NCI-H1092 (cell line): ENCODE data around the gene IL31.
A peak's percentile ranks its signal among the peaks of the same experiment; 100 is the strongest.

ENCODE experiments used
- DNase-seq: peaks from one replicate; lab custom pipeline; 2025; lab: John Stamatoyannopoulos, UW

The IL31 gene

GRCh38 chr12:122128481-122128880 is 45.5 kb downstream of the IL31 start:
- DNase-seq: no peak

GRCh38 chr12:122127839-122128238 is 46.2 kb downstream of the IL31 start:
- no peak for DNase-seq

GRCh38 chr12:122126713-122127597 is 47.1 kb downstream of the IL31 start:
- no peak for DNase-seq

- no peak for DNase-seq
These were observed 47.7 kb downstream of the IL31 start for GRCh38 chr12:122126342-122126635.

DNA sequence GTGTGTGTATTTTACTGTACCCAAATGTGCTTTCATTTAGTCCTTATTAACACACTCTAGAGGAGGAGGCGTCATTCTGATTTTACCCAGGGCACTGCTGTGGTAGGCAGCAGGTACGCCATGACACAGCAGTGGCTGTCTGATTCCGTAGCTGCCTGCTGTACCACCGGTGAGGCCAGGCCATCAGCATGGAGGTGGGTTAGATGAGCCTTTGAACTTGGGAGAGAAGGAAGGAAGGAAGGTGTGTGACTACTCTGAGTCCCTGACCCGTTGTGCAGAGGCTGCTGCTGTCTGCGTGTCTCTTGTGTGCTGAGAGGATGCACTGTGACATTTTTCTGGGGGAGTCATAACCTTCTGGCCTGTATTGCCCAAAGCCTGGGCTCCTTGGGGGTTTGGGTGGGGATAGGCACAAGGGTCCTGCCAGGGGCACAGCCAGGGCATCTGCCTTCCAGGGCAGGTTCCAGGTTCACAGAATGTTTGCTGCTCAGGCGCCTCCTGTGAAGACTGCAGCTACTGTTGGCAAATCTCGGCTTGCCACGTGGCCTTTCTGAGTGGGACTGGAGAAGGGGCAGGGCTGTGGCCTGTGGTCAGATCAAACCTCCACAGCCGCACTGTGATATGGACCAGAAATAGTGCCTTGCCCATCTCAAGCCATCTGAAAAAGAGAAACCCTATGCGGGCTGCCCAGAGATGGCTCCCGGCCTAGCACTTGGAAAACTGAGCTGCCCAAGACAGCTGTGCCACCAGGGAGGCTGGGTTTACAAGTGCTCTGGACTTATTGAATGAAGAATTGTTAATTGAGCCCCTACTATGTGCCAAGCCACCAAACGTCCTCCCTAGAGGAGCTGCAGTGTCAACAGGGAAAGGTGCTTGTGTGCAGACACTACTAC is 48.3 kb downstream of the IL31 start:
- no peak for DNase-seq

- no peak for DNase-seq
These were observed 49.7 kb downstream of the IL31 start for GRCh38 chr12:122124370-122124769.

GRCh38 chr12:122123761-122124145 is 50.3 kb downstream of the IL31 start:
- DNase-seq: no peak

- DNase-seq: peak; percentile 37
These were observed 50.8 kb downstream of the IL31 start for GRCh38 chr12:122123051-122123760.
